ENCODE results near the gene TBC1D17.

DNA sequence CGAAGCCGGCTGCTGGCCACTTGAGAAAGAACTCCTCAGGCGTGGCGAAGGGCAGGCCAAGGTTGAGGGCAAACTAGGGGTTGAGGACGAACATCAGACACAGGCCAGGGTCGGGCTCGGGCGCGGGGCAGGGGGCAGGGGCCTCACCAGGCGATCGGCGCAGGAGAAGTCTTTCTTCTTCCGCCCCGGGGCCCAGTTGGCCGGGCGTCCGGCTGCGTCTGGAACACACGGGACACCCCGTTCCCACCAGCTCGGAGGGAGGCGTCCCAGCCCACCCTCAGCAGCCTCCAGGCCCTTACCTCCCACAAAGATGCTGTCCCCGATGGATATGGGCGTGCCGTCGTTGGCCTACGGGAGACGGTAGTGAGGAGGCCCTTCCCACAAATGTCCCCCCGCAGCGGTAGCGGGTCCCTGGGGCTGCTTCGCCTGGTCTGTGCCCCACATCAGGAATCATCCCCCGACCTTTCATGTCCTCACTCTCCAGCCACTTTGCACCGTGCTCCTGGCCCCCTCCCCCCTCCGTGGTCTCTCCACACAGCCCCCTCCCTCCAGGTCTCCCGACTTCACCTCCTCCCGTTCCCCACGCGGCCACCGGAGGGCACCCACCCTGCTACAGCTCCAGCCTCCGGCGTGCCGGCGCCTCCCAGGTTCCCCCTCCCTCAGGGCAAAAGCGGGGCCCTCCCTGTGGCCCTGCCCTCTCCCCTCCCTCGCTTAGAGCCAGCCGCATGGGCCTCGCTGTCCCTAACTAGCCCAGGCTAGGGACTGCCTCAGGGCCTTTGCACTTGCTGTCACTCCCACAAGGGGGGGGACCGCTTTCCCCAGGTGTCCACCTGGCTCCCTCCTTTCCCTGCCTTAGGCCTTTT, 14.9 kb upstream of the TBC1D17 start:
- TF ChIP-seq, protein P1, sequence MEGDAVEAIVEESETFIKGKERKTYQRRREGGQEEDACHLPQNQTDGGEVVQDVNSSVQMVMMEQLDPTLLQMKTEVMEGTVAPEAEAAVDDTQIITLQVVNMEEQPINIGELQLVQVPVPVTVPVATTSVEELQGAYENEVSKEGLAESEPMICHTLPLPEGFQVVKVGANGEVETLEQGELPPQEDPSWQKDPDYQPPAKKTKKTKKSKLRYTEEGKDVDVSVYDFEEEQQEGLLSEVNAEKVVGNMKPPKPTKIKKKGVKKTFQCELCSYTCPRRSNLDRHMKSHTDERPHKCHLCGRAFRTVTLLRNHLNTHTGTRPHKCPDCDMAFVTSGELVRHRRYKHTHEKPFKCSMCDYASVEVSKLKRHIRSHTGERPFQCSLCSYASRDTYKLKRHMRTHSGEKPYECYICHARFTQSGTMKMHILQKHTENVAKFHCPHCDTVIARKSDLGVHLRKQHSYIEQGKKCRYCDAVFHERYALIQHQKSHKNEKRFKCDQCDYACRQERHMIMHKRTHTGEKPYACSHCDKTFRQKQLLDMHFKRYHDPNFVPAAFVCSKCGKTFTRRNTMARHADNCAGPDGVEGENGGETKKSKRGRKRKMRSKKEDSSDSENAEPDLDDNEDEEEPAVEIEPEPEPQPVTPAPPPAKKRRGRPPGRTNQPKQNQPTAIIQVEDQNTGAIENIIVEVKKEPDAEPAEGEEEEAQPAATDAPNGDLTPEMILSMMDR (IDR thresholded peaks at IDR 0.05): no peak
- TF ChIP-seq POLR2AphosphoS5 (IDR thresholded peaks at IDR 0.05): no peak

Data from breast epithelium (tissue), 3 donors.